ENCODE measurements around the gene PGAM5. TPM values are rescaled to one million over a fixed set of nuclear protein-coding genes. Genes with fewer than 3 reads are reported as not detected.

Gene PGAM5
- total and polyA plus RNA-seq, 8 donors = 13.6 to 37.4 (median 17.2) TPM

- Histone ChIP-seq H3K9me3 (no peaks in the 10 kb centered on the region), H3K27ac (no peak overlapping the region), H3K36me3 (peaks cover 0 to 97% of the 10 kb centered on the region in 2 donors), H3K4me3 (no peak overlapping the region), H3K4me1 (peaks cover 0 to 14% of the 10 kb centered on the region in 2 donors), H3K27me3 (no peaks in the 10 kb centered on the region)
- DNase-seq (no peak), ATAC-seq (no peak)
- no peak for TF ChIP-seq CTCF (IDR thresholded peaks at IDR 0.05)
- intact Hi-C loops (cut with DNase I) = no loop called here
Measured at GRCh38 chr12:132664206-132665148, 46.2 kb upstream of the PGAM5 start.

GRCh38 chr12:132665149-132665491, 45.5 kb upstream of the PGAM5 start:
- no peak for DNase-seq
- intact Hi-C loops (cut with DNase I) = no loop called here
- no peak overlapping the region for H3K4me3 ChIP-seq
- no peaks in the 10 kb centered on the region for H3K27me3 ChIP-seq
- H3K36me3 ChIP-seq = peaks cover 0 to 95% of the 10 kb centered on the region in 2 donors
- no peak for ATAC-seq
- TF ChIP-seq CTCF (IDR thresholded peaks at IDR 0.05) = no peak
- peaks cover 0 to 14% of the 10 kb centered on the region in 2 donors for H3K4me1 ChIP-seq
- no peaks in the 10 kb centered on the region for H3K9me3 ChIP-seq
- no peak overlapping the region for H3K27ac ChIP-seq

- Histone ChIP-seq H3K27ac (no peak overlapping the region), H3K4me3 (no peak overlapping the region), H3K27me3 (no peaks in the 10 kb centered on the region), H3K4me1 (peaks cover 0 to 14% of the 10 kb centered on the region in 2 donors), H3K9me3 (no peaks in the 10 kb centered on the region), H3K36me3 (peaks cover 0 to 95% of the 10 kb centered on the region in 2 donors)
- intact Hi-C loops (cut with DNase I) = no loop called here
- ATAC-seq (no peak), DNase-seq (no peak)
- no peak for TF ChIP-seq CTCF (IDR thresholded peaks at IDR 0.05)
Measured at GRCh38 chr12:132665794-132666193, 44.8 kb upstream of the PGAM5 start.

GRCh38 chr12:132668191-132669088, 42.2 kb upstream of the PGAM5 start:
- no peak for TF ChIP-seq CTCF (IDR thresholded peaks at IDR 0.05)
- no peaks in the 10 kb centered on the region for H3K27me3 ChIP-seq
- ATAC-seq = no peak
- intact Hi-C loops (cut with DNase I) = no loop called here
- no peak for DNase-seq
- peaks cover 0 to 96% of the 10 kb centered on the region in 2 donors for H3K36me3 ChIP-seq
- no peak overlapping the region for H3K27ac ChIP-seq
- H3K4me3 ChIP-seq = no peak overlapping the region
- H3K4me1 ChIP-seq = peaks cover 0 to 6% of the 10 kb centered on the region in 2 donors
- no peaks in the 10 kb centered on the region for H3K9me3 ChIP-seq

Measured in left lung (tissue), 10 donors.